AG10803 (cell line): ENCODE results near the gene MMP11.

Experiments used
- DNase-seq: peaks from one replicate; pipeline ENCODE4 v3.0.0; 2010; ENCODE audit warnings: low read depth
- H3K4me3 ChIP-seq: 2 replicates; pipeline ENCODE4 v1.5.1; 2011; ENCODE audit warnings: mild to moderate bottlenecking, low read length, control low read depth
- CTCF ChIP-seq: conservative IDR thresholded peaks from 2 replicates; pipeline ENCODE4 v1.5.1; 2011; ENCODE audit warnings: mild to moderate bottlenecking, low read length, control low read depth, inconsistent platforms

The MMP11 gene

GRCh38 chr22:23793326-23793725, 20.7 kb downstream of the MMP11 start:
- no peak for TF ChIP-seq CTCF
- no peak overlapping the region for H3K4me3 ChIP-seq
- DNase-seq, result no peak

- no peak for TF ChIP-seq CTCF
- DNase-seq, result peak; percentile 74
- no peak overlapping the region for H3K4me3 ChIP-seq
These were observed 23.8 kb downstream of the MMP11 start for GRCh38 chr22:23796461-23796860.

- no peak for DNase-seq
- H3K4me3 ChIP-seq, result no peak overlapping the region
- TF ChIP-seq CTCF, result no peak
These were observed 27.9 kb downstream of the MMP11 start for GRCh38 chr22:23800297-23801237.

GRCh38 chr22:23801238-23801821, 28.7 kb downstream of the MMP11 start:
- DNase-seq, result no peak
- TF ChIP-seq CTCF, result no peak
- H3K4me3 ChIP-seq, result no peak overlapping the region

GRCh38 chr22:23801886-23802377, 29.3 kb downstream of the MMP11 start:
- no peak for TF ChIP-seq CTCF
- no peak overlapping the region for H3K4me3 ChIP-seq
- DNase-seq, result no peak

- TF ChIP-seq CTCF, result no peak
- no peak overlapping the region for H3K4me3 ChIP-seq
- no peak for DNase-seq
These were observed 30.6 kb downstream of the MMP11 start for GRCh38 chr22:23803001-23803819.
